GM19035 (cell line): ENCODE measurements around the gene NPPA.

Experiments used
- ATAC-seq: cut with Tn5 transposase; IDR thresholded peaks from one replicate; pipeline ENCODE4 v1.9.1; 2021; ENCODE audit not compliant: unreplicated experiment

Gene NPPA

DNA sequence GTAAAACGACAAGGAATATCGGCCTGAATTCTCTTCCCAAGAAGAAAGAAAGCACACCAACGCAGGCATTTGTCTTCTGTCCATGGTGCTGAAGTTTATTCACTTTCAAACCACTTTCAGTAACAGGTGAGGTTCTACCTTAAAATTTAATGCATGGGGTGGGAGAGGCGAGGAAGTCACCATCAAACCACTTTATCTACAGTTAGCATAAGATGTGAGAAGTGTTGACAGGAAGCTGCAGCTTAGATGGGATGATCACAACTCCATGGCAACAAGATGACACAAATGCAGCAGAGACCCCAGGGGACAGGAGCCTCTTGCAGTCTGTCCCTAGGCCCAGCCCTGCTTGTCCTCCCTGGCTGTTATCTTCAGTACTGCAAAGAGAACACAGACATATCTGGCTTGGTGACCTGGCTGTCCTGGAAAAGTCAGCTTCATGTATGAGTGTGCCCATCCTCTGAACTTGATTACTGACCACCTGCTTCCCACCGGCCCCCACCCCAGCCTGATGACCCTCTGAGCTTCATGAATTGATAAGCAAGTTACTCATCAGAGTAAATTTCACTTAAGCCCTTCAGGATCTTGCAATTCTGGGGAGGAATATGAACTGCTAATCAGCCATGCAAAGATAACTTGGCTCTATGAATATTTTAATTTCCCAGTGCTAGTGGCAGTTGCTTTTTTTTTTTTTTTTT is 1.8 kb downstream of the NPPA start:
- no peak for ATAC-seq

DNA sequence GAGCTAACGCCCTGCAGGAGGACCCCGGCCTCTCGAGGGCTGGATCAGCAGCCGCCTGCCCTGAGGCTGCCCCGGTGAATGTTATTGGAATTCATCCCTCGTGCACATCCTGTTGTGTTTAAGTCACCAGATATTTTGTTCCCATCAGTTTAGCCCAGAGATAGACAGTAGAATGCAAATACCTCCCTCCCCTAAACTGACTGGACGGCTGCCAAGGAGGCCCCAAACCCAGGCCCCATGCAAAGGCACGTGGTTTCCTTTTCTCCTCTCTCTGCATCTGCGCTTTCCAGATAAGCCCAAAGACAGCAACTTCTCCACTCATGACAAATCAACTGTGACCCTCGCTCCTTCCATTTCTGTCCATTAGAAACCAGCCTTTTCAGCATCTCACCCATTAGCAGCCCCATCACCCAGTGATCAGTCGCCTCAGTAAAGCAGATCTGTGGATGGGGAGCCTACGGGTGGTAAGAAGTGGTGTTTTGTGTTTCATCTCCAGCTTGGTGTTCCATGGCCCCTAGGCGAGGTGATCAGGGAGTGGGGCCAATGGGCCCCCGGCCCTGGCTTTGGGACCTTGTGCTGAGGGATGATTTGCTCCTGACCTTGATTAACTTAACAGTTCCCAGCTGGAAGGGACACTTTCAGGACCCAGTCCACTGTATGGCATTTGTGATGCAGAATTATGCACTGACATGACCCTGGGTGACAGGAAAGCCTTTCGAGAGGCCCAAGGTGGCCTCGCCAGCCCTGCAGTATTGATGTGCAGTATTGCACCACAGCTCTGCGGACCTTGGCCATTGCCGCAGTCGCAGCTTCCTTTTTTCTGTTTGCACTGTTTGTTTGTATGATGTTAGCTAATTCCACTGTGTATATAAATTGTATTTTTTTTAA is 5.2 kb downstream of the NPPA start:
- ATAC-seq, result no peak

DNA sequence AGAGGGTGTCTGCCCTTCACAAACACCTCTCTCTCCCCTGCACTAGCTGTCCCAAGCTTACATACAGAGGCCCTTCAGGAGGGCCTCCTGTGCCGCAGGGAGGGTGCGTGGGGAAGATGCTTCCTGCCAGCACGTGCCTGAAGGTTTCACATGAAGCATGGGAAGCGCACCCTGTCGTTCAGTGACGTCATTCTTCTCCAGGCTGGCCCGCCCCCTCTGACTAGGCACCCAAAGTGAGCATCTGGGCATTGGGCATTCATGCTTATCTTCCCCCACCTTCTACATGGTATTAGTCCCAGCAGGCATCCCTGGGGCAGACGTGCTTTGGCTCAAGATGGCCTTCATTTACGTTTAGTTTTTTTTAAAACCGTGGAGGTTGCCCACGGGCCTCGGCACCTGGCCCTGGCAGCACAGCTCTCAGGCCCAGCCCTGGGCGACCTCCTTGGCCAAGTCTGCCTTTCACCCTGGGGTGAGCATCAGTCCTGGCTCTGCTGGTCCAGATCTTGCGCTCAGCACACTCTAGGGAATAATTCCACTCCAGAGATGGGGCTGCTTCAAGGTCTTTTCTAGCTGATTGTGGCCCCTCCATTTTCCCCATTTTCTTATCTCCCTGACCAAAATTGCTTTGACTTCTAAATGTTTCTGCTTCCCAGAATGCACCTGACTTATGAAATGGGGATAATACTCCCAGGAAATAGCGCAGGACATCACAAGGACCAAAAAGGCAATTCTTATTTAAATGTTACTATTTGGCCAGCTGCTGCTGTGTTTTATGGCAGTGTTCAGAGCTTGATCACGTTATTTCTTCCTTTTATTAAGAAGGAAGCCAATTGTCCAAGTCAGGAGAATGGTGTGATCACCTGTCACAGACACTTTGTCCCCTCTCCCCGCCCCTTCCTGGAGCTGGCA is 6.1 kb downstream of the NPPA start:
- ATAC-seq, result no peak

DNA sequence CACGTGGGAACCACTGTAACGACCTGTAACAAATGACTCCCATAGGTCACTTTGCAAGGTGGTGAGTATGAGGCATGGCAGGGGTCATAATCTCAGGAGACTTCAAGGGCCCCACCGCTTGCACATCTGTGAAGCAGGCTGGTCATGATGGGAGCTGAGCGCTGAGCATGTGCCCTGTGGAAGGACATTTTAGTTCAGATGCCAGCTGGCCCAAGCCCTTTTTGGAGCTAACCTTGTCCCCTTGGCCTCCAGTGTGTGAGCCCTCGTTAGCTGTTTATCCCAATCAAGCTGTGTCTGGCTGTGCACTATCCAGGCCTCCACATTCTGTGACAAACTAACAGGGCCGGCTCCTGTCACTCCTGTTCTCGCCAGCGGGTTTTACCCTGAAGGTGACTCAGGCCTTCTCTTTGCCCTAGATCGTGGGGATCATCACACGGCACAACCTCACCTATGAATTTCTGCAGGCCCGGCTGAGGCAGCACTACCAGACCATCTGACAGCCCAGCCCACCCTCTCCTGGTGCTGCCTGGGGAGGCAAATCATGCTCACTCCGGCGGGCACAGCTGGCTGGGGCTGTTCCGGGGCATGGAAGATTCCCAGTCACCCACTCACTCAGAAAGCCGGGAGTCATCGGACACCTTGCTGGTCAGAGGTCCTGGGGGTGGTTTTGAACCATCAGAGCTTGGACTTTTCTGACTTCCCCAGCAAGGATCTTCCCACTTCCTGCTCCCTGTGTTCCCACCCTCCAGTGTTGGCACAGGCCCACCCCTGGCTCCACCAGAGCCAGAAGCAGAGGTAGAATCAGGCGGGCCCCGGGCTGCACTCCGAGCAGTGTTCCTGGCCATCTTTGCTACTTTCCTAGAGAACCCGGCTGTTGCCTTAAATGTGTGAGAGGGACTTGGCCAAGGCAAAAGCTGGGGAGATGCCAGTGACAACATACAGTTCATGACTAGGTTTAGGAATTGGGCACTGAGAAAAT is 7.6 kb downstream of the NPPA start:
- no peak for ATAC-seq

DNA sequence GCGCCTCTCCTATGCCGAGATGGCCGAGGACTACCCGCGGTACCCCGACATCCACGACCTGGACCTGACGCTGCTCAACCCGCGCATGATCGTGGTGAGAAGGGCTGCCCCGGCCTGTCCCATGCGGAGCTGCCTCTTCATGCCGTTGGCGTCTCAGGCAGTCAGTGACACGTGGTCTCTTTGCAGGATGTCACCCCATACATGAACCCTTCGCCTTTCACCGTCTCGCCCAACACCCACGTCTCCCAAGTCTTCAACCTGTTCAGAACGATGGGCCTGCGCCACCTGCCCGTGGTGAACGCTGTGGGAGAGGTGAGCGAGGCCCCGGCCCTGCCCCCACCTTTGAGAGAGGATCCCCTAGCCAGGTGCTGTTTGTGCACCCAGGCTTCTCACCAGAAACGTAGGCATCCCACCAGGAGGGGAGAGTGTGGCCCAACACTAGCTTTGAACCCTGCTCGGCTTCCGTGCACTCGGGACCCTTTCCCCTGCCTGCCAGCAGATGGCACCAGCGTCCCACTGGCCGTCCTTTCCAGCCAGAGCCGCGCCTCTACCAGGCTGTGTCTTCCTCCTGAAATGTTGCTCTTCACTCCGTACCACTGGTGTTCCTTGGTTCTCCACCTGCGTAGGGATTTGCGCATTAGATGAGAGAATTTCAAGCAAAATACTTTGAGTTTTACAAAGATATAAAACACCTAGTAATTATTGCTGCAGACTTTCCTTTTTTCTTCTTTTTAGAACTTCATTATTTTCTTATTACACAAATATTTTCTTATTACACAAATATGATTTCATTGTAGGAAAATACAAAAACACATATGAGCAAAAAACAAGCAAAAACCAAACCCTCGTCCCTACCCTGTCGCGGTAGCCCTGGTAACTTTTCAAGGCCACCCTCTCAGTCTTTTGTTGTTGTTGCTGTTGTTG is 9.0 kb downstream of the NPPA start:
- no peak for ATAC-seq

DNA sequence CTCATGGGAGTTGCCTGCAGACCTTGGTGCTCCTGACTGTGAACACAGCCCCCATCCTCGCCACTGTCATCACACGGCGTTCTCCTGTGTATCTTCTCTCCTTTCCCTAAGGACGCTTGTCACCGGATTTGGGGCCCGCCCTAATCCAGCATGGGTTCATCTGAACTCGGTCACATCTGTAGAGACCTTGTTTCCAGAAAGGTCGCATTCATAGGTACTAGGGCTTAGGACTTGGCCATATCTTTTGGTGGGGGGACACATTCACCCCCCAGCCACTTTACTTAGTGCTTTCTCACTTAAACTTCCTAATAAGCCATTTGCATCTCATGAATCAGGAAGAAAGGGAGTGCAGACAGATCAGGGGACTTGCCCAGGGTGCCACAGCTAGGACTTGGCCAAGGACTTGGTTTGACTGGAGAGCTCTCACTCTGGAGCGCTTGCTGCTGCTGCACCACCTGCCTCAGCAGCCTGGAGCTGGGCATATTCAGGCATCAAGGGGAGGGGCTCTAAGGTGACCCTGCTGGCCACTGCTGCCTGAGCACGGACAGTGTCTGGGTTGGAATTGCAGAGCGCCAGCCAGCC is 9.7 kb downstream of the NPPA start:
- ATAC-seq, result no peak

DNA sequence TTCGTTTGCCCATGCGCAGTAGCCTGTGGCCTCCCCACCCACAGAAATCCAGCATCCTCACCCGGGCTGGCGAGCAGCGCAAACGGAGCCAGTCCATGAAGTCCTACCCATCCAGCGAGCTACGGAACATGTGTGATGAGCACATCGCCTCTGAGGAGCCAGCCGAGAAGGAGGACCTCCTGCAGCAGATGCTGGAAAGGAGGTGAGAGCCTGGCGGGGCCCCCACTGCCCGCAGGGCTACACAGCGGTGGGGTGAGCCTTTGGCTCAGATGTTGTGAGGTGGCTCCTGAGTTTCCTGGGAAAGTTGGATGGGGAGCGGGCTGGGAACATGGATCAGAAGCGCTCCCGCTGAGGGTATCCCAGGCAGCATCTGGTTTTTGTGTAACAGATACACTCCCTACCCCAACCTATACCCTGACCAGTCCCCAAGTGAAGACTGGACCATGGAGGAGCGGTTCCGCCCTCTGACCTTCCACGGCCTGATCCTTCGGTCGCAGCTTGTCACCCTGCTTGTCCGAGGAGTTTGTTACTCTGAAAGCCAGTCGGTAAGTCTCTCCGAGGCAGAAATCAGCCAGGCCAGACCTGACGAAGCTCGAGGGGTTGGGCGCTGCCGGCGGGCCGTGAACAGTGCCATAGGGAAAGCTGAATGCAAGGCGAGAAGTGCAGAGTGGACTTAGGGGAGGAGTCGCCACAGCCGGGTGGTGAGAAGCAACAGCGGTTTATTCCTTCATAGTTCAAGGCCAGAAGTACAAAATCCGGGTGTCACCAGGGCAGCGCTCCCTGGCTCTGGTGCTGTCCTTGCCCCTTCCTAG is 10.4 kb downstream of the NPPA start:
- ATAC-seq, result no peak

DNA sequence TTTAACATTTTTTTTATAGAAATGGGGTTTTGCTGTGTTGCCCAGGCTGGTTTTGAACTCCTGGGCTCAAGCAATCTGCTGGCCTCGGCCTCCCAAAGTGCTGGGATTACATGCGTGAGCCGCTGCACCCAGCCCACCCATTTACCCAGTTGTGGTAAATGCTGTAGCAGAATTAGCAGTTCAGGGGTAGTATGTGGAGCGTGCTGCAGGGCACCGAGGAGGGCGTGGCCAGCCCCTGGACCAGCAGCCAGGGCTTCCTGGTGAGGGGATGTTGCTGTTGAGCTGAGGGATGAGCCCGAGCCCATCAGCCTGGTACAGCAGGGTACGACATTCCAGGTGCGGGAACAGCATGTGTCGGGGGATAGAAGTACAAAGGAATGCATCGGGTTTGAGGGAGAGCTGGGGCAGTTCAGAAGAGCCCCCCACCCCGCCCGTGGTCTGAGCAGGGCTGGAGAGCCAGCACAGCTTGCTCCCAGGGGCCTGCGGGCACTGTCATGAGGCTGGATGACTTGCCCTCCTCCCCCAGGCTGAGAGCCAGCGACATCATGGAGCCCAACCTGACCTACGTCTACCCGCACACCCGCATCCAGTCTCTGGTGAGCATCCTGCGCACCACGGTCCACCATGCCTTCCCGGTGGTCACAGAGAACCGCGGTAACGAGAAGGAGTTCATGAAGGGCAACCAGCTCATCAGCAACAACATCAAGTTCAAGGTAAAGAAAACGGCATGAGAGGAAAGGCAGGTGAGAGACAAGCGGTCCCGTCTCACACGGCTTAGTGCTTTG is 11.9 kb downstream of the NPPA start:
- no peak for ATAC-seq

DNA sequence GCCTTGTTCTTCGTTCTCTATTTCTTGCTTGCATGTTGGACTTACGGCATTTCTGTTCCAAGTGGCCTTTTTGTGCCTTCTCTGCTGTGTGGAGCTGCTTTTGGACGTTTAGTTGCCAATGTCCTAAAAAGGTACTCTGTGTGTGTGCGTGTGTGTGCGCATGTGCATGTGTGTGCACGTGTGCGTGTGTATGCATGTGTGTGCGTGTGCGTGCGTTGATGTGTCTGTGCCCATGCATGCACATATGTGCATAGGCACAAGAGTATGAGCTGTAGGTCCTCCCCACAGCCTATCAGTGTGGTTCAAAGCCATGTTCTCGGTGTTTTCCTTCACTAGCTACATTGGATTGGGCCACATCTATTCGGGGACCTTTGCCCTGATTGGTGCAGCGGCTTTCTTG is 13.7 kb downstream of the NPPA start:
- no peak for ATAC-seq

DNA sequence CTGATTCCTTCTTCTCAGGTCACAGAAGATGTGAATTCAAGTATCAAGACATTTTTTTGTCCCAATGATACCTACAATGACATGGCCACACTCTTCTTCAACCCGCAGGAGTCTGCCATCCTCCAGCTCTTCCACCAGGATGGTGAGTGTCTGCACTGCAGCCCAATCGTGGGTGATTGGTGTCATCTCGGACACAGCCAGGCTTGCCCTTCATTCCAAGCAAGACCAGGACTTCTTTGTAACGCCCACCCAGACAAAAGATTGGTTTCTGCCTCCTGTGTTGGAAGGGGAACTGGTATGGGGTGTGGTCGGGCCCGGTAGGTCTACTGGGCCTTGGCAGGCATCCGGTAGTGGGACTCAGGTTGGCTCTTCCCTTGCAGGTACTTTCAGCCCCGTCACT is 14.1 kb downstream of the NPPA start:
- no peak for ATAC-seq

DNA sequence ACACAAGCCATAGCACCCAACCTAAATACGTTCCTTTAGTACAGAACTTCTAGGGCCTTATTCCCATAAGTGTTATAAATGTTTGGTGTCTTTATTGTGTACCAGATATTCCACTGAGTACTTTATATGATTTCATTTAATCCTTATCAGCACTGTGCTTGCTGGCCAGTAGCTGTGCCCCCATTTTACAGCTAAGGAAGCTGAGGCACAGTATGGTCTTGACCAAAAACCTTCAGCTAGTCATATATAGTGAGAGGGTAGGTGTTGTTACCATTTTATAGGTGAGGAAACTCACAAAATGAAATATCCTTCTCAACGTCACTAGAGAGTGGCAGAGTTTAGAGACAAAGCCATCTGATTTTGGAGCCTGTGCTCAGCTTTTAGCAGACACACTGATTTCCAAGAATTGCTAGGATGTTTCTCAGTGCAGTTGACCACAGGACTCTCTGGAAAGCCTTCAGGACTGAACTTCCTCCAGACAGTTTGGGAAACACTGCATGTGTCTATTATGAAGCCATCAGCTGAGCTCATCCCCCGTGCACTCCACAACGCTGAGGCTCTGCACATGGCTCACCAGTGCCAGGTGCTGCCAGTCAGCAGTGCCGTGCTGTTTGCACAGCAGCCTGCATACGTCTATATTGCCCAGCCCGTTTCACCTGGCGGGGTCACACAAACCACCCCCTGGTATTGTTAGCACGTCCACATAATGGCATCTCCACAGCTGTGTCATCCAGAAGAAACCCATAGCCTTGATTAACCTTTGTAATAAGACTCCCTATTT is 15.4 kb downstream of the NPPA start:
- ATAC-seq, result no peak

DNA sequence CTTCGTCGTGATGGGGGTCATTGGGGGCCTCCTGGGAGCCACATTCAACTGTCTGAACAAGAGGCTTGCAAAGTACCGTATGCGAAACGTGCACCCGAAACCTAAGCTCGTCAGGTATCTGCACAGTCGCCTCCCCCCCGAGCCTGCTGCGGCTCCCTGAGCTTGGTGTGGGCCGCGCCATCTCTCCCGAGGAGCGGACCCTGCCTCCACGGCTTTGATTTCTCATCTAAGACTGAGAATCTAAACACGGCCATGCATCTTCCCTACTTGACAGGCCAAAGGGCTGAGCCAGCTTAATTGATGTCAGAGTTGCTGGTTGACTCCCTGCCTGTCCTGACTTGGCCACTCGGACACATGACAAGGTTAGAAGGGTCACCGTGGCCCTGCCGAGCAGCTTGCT is 19.1 kb downstream of the NPPA start:
- no peak for ATAC-seq

DNA sequence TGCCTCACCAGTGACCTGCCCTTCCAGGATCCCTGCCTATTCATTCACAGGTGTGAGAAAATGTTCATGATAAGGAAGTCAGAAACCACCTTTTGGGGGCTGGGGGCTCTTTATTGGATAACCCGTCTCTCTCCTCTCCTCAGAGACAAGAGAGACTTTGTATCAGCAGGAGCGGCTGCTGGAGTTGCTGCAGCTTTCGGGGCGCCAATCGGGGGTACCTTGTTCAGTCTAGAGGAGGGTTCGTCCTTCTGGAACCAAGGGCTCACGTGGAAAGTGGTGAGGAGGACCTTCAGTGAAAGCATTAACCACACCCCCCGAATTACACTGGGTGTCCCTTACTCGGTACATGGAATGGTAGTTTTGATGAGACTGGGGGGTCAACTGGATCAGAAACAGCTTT is 20.6 kb downstream of the NPPA start:
- ATAC-seq, result no peak

DNA sequence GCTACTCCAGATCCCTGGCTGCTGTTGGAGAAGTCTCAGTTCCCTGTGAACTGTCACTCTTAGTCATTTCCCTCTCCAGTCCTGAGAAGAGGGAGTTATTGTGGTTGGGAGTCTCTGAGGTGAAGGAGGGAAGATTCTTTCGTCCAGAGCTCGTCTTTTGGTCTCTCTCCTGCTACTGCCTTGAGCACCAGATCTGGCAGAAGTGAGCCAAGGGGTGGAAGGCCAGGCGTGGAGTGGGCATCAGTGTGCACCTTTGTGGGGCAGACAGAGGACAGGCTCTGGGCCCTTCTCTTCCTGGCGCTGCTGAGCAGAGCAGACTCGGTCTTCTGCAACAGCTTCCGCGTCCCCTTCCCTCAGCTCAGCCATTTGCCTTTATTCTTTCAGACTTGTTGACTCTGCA is 22.5 kb downstream of the NPPA start:
- ATAC-seq, result no peak

DNA sequence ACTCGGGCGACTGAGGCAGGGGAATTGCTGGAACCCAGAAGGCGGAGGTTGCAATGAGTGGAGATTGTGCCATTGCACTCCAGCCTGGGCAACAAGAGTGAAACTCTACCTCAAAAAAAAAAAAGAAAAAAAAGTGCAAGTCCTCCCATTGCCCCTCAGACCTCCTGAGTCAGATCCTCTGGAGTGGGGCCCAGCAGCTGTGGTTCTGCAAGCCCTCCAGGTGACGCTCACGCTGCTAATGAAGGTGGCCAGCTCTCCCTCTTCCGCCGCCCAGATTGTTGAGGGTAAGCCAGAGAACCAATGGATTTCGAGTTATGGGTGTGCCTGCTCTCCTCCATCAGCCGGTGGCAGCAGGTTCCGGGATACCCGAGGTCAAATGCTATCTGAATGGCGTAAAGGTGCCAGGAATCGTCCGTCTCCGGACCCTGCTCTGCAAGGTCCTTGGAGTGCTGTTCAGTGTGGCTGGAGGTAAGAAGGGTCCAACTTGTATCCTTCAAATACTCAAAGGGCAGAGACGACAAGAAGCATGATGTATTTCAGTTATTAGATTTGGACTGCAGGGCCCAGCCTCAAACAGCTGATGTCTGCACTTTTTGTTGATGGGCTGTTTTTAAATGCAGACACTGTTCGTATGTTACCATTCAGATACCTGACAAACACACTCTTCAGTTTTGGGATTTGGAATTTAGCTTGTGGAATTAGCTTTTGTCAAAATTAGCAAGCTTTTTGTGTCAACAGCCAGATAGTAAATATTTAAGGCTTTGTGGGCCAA is 24.0 kb downstream of the NPPA start:
- no peak for ATAC-seq

DNA sequence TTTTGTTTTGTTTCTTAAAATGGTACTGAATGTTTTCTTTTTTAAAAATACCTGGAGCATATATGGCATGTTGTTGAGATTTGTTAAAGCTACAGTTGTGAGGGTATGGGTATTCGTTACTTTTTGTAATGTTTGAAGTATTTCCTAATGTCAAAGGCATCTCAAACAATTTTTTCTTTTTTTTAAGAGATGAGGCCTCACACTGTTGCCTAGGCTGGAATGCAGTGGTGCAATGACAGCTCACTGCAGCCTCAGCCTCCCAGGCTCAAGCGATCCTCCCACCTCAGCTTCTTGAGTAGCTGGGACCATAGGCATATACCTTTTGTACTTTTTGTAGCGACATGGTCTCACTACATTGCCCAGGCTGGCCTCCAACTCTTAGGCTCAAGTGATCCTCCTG is 25.5 kb downstream of the NPPA start:
- no peak for ATAC-seq
